ENCODE measurements around the gene GRIP2. TPM values are rescaled to one million over a fixed set of nuclear protein-coding genes. Genes with fewer than 3 reads are reported as not detected.
"Not testable (repeated sequence)": the region's sequence is repeated elsewhere in the genome, so short reads cannot be mapped to it uniquely, and the experiment has no call there.

Gene GRIP2
- polyA plus RNA-seq, 1 experiment = not detected

GRCh38 chr3:14517601-14518431, 22.3 kb downstream of the GRIP2 start:
- H3K27ac ChIP-seq (ENCODE audit: low read depth, low read length) = no peak overlapping the region
- CTCF ChIA-PET = interaction anchor here (0.7 to 4.5 kb wide), 2 partner anchors 9 kb away, joined by 3 to 48 read pairs; no protein-coding TSS in a partner anchor
- no peak overlapping the region for H3K4me3 ChIP-seq (ENCODE audit: low read depth, low read length)
- peaks cover 37% of the 10 kb centered on the region for H3K27me3 ChIP-seq (ENCODE audit: control insufficient read depth, insufficient read depth, low read length)
- H3K9me3 ChIP-seq (ENCODE audit: control insufficient read depth, insufficient read depth, low read length) = no peaks in the 10 kb centered on the region; the same call in 1 of the 2 replicates
- no peak for TF ChIP-seq CTCF (IDR thresholded peaks at IDR 0.05; ENCODE audit: low read depth, low read length)
- POLR2A ChIA-PET = interaction anchor here (0.7 to 1.1 kb wide), 2 partner anchors 20 to 339 kb away, joined by 3 to 6 read pairs; partner anchors contain the start of genes LSM3 and XPC
- no peak for DNase-seq (ENCODE audit: low read depth, low spot score)

GRCh38 chr3:14516738-14517345, 23.3 kb downstream of the GRIP2 start:
- Histone ChIP-seq H3K9me3 (ENCODE audit: control insufficient read depth, insufficient read depth, low read length) (no peaks in the 10 kb centered on the region; the same call in 1 of the 2 replicates), H3K27me3 (ENCODE audit: control insufficient read depth, insufficient read depth, low read length) (peaks cover 29% of the 10 kb centered on the region), H3K4me3 (ENCODE audit: low read depth, low read length) (no peak overlapping the region), H3K27ac (ENCODE audit: low read depth, low read length) (no peak overlapping the region)
- CTCF ChIA-PET = no interaction called here
- TF ChIP-seq CTCF (IDR thresholded peaks at IDR 0.05; ENCODE audit: low read depth, low read length) = no peak
- no peak for DNase-seq (ENCODE audit: low read depth, low spot score)
- POLR2A ChIA-PET = interaction anchor here (0.6 kb wide), 1 partner anchor 122 kb away, joined by 3 read pairs; no protein-coding TSS in a partner anchor

GRCh38 chr3:14515526-14515925, 24.6 kb downstream of the GRIP2 start:
- H3K27ac ChIP-seq (ENCODE audit: low read depth, low read length); DNase-seq (ENCODE audit: low read depth, low spot score); H3K9me3 ChIP-seq (ENCODE audit: control insufficient read depth, insufficient read depth, low read length); POLR2A ChIA-PET; H3K4me3 ChIP-seq (ENCODE audit: low read depth, low read length); CTCF ChIA-PET: not testable (repeated sequence)
- peaks cover 26% of the 10 kb centered on the region for H3K27me3 ChIP-seq (ENCODE audit: control insufficient read depth, insufficient read depth, low read length)

GRCh38 chr3:14514323-14514720, 25.8 kb downstream of the GRIP2 start:
- no peak for DNase-seq (ENCODE audit: low read depth, low spot score)
- CTCF ChIA-PET = interaction anchor here (2.9 kb wide), 1 partner anchor 407 kb away, joined by 8 read pairs; no protein-coding TSS in a partner anchor
- H3K9me3 ChIP-seq (ENCODE audit: control insufficient read depth, insufficient read depth, low read length) = no peaks in the 10 kb centered on the region; the same call in 1 of the 2 replicates
- peaks cover 23% of the 10 kb centered on the region for H3K27me3 ChIP-seq (ENCODE audit: control insufficient read depth, insufficient read depth, low read length)
- TF ChIP-seq CTCF (IDR thresholded peaks at IDR 0.05; ENCODE audit: low read depth, low read length) = no peak
- no peak overlapping the region for H3K27ac ChIP-seq (ENCODE audit: low read depth, low read length)
- no peak overlapping the region for H3K4me3 ChIP-seq (ENCODE audit: low read depth, low read length)
- POLR2A ChIA-PET = no interaction called here

GRCh38 chr3:14513566-14514322, 26.4 kb downstream of the GRIP2 start:
- no peak overlapping the region for H3K27ac ChIP-seq (ENCODE audit: low read depth, low read length)
- no peak for TF ChIP-seq CTCF (IDR thresholded peaks at IDR 0.05; ENCODE audit: low read depth, low read length)
- CTCF ChIA-PET = interaction anchor here (1.6 to 2.9 kb wide), 2 partner anchors 13 to 407 kb away, joined by 5 to 8 read pairs; no protein-coding TSS in a partner anchor
- peaks cover 19% of the 10 kb centered on the region for H3K27me3 ChIP-seq (ENCODE audit: control insufficient read depth, insufficient read depth, low read length)
- POLR2A ChIA-PET = no interaction called here
- no peaks in the 10 kb centered on the region; the same call in 1 of the 2 replicates for H3K9me3 ChIP-seq (ENCODE audit: control insufficient read depth, insufficient read depth, low read length)
- no peak for DNase-seq (ENCODE audit: low read depth, low spot score)
- no peak overlapping the region for H3K4me3 ChIP-seq (ENCODE audit: low read depth, low read length)

Measured in AG04450 (cell line).